Lower leg skin (tissue), 4 donors: Measurements from ENCODE around the gene CAT. TPM values are rescaled to one million over a fixed set of nuclear protein-coding genes. Genes with fewer than 3 reads are reported as not detected.

ENCODE experiments used
- DNase-seq, 2 donors: peaks; one replicate each; pipeline ENCODE4 v3.0.0-alpha.2; 2019; ENCODE audit warnings: low spot score in 2 of 2
- H3K4me3 ChIP-seq: fragments of 200-600 bp; sonication (generic); 2 replicates; pipeline ENCODE4 v1.5.1; 2017; ENCODE audit warnings: mild to moderate bottlenecking, low read depth; ENCODE audit not compliant: poor library complexity, severe bottlenecking
- CTCF ChIP-seq, 3 donors: fragments of 450-650 bp; IDR thresholded peaks; one replicate each; pipeline ENCODE4 v1.5.1; 2016; ENCODE audit warnings: antibody characterized with exemption in 3 of 3, mild to moderate bottlenecking in 3 of 3, moderate library complexity in 2 of 3
- POLR2A ChIP-seq, 2 donors: fragments of 450-650 bp; IDR thresholded peaks; one replicate each; pipeline ENCODE4 v1.6.1; 2016 to 2017; ENCODE audit warnings: antibody characterized with exemption in 2 of 2, mild to moderate bottlenecking in 1 of 2, moderate library complexity in 1 of 2
- WGBS, 2 donors: methylation state at CpG; one replicate each; pipeline ENCODE4 v1.1.5; 2018; 5-methylcytosine and 5-hydroxymethylcytosine counted together
- intact Hi-C: fragments of 100-400 bp; cut with DNase I; formaldehyde crosslinking; loops from one replicate; pipeline ENCODE4 v1.15.0; 2023; ENCODE audit warnings: low total_unique reads
- total RNA-seq, 4 donors: library from RNA; depleted of rRNA; stranded (reverse); fragments of >200 nt; gene quantifications; one replicate each; pipeline ENCODE4 v1.1.0, GENCODE V29; 2016

CAT gene
- total RNA-seq, 4 donors from 2014 or later: 152 to 260 (median 186) TPM

GRCh38 chr11:34437224-34438125 is 1.3 kb upstream of the CAT start:
- intact Hi-C loops: no loop called here
- WGBS, 2 donors: 86 to 94% methylated on average over 2 of the region's 2 CpGs
- TF ChIP-seq CTCF (IDR thresholded peaks at IDR 0.05) (no peak), POLR2A (IDR thresholded peaks at IDR 0.05) (no peak)
- no peak overlapping the region for H3K4me3 ChIP-seq
- no peak for DNase-seq

GRCh38 chr11:34439610-34440198 is 970 bp downstream of the CAT start:
- TF ChIP-seq CTCF (IDR thresholded peaks at IDR 0.05) (no peak), POLR2A (IDR thresholded peaks at IDR 0.05) (no peak)
- WGBS, 2 donors: 25 to 30% methylated on average over 8 of the region's 8 CpGs
- no peak for DNase-seq
- H3K4me3 ChIP-seq: peak overlapping the region; percentile 84
- intact Hi-C loops: no loop called here

- intact Hi-C loops: no loop called here
Measured at GRCh38 chr11:34441814-34442213, 3.1 kb downstream of the CAT start.

GRCh38 chr11:34443136-34443535 is 4.4 kb downstream of the CAT start:
- H3K4me3 ChIP-seq: no peak overlapping the region
- intact Hi-C loops: no loop called here
- TF ChIP-seq POLR2A (IDR thresholded peaks at IDR 0.05) (no peak), CTCF (IDR thresholded peaks at IDR 0.05) (no peak)
- no peak for DNase-seq
- 63% methylated on average over 3 of the region's 3 CpGs for WGBS, 2 donors

More at GRCh38 chr11:34441814-34442213, 3.1 kb downstream of the CAT start:
- no peak for DNase-seq
- H3K4me3 ChIP-seq: no peak overlapping the region
- TF ChIP-seq POLR2A (IDR thresholded peaks at IDR 0.05): no peak
- TF ChIP-seq CTCF (IDR thresholded peaks at IDR 0.05): no peak

GRCh38 chr11:34444428-34444827 is 5.7 kb downstream of the CAT start:
- 87% methylated on average over 4 of the region's 4 CpGs for WGBS, 2 donors
- H3K4me3 ChIP-seq: no peak overlapping the region
- TF ChIP-seq CTCF (IDR thresholded peaks at IDR 0.05) (no peak), POLR2A (IDR thresholded peaks at IDR 0.05) (no peak)
- no peak for DNase-seq
- intact Hi-C loops: no loop called here
